KOPT-K1 (cell line): ENCODE measurements around the gene PAFAH2.
A peak's percentile ranks its signal among the peaks of the same experiment; 100 is the strongest.

ENCODE experiments used
- H3K27ac ChIP-seq: fragments of 200-600 bp; sonication (generic); 2 replicates; pipeline ENCODE4 v1.5.1; 2016; ENCODE audit warnings: antibody characterized with exemption, mild to moderate bottlenecking, low read depth, low read length; ENCODE audit not compliant: poor library complexity, severe bottlenecking
- H3K36me3 ChIP-seq: fragments of 200-600 bp; sonication (generic); 2 replicates; pipeline ENCODE4 v1.5.1; 2017; ENCODE audit warnings: antibody characterized with exemption, mild to moderate bottlenecking, low read length, moderate library complexity; ENCODE audit not compliant: insufficient read depth
- H3K9me3 ChIP-seq: fragments of 200-600 bp; sonication (generic); 2 replicates; pipeline ENCODE4 v1.5.1; 2017; ENCODE audit warnings: antibody characterized with exemption, low read length, mild to moderate bottlenecking; ENCODE audit not compliant: insufficient read depth, poor library complexity, severe bottlenecking

PAFAH2 gene

GRCh38 chr1:25924454-25924853 lies 73.4 kb downstream of the PAFAH2 start:
- Histone ChIP-seq H3K36me3 (no peaks in the 10 kb centered on the region), H3K9me3 (no peaks in the 10 kb centered on the region), H3K27ac (no peak overlapping the region)

- no peaks in the 10 kb centered on the region for H3K9me3 ChIP-seq
- H3K36me3 ChIP-seq: no peaks in the 10 kb centered on the region
- H3K27ac ChIP-seq: peak overlapping the region; percentile 63
These were observed 74.8 kb downstream of the PAFAH2 start for GRCh38 chr1:25922971-25923552.

GRCh38 chr1:25922056-25922970 lies 75.5 kb downstream of the PAFAH2 start:
- H3K9me3 ChIP-seq: no peaks in the 10 kb centered on the region
- no peaks in the 10 kb centered on the region for H3K36me3 ChIP-seq
- peak overlapping the region; percentile 63 for H3K27ac ChIP-seq

GRCh38 chr1:25918615-25919014 lies 79.2 kb downstream of the PAFAH2 start:
- peak overlapping the region; percentile 39 for H3K27ac ChIP-seq
- no peaks in the 10 kb centered on the region for H3K9me3 ChIP-seq
- no peaks in the 10 kb centered on the region for H3K36me3 ChIP-seq

GRCh38 chr1:25917996-25918395 lies 79.9 kb downstream of the PAFAH2 start:
- no peaks in the 10 kb centered on the region for H3K36me3 ChIP-seq
- no peaks in the 10 kb centered on the region for H3K9me3 ChIP-seq
- peak overlapping the region; percentile 39 for H3K27ac ChIP-seq

GRCh38 chr1:25916460-25916859 lies 81.4 kb downstream of the PAFAH2 start:
- Histone ChIP-seq H3K36me3 (no peaks in the 10 kb centered on the region), H3K27ac (no peak overlapping the region), H3K9me3 (no peaks in the 10 kb centered on the region)

GRCh38 chr1:25914074-25914995 lies 83.5 kb downstream of the PAFAH2 start:
- Histone ChIP-seq H3K36me3 (no peaks in the 10 kb centered on the region), H3K9me3 (no peaks in the 10 kb centered on the region), H3K27ac (no peak overlapping the region)

- Histone ChIP-seq H3K9me3 (no peaks in the 10 kb centered on the region), H3K27ac (no peak overlapping the region)
These were observed 84.7 kb downstream of the PAFAH2 start for GRCh38 chr1:25913206-25913605.

GRCh38 chr1:25912076-25912831 lies 85.6 kb downstream of the PAFAH2 start:
- H3K9me3 ChIP-seq: no peaks in the 10 kb centered on the region
- no peak overlapping the region for H3K27ac ChIP-seq
- no peaks in the 10 kb centered on the region for H3K36me3 ChIP-seq

More at GRCh38 chr1:25913206-25913605, 84.7 kb downstream of the PAFAH2 start:
- H3K36me3 ChIP-seq: no peaks in the 10 kb centered on the region

- Histone ChIP-seq H3K27ac (no peak overlapping the region), H3K9me3 (no peaks in the 10 kb centered on the region)
These were observed 86.7 kb downstream of the PAFAH2 start for GRCh38 chr1:25911162-25911561.

More at GRCh38 chr1:25911162-25911561, 86.7 kb downstream of the PAFAH2 start:
- no peaks in the 10 kb centered on the region for H3K36me3 ChIP-seq
